ENCODE results near the gene BID. TPM values are rescaled to one million over a fixed set of nuclear protein-coding genes. Genes with fewer than 3 reads are reported as not detected.
A peak's percentile ranks its signal among the peaks of the same experiment; 100 is the strongest.

The BID gene
- total RNA-seq, 2 experiments from 2014 or later: 59.9 to 60.3 TPM

DNA sequence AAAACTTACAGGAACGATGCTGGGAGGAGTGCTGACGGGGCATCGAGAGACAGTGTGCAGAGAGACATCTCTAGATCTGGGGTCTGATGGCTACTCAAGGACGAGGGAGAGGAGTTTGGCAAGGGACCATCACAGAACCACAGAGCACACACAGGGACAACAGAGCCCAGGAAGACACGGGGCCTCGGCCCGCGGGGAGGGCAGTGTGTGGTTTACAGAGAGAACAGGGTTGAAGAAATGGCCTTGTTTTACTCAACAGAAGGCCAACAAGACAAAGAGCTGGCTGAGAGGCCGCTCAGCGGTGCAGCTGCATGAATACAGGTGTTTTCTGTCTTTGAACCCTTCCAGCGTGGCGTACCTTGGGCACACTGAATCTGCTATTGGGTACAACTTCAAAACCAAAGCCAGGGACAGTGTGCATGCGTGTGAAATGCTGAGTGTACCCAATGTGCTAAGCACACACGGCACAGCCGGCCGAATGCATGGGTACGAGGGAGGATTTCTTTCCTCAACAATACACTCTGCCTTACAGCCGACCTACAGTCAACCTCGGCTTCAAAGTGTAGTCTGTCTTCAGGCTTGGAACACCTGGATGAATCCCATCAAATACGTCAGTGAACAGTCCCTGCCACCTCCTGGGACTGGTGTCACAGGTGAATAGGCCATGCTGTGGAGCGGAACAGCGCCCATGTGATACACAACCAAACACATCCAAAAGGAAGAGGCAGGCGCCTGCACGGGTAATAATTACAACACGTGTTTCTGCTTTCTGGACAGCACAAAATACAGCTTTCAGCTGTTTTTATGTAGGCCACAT, 20.7 kb upstream of the BID start:
- Histone ChIP-seq H3K9me2 (ENCODE audit: insufficient read depth, low read length) (no peaks in the 10 kb centered on the region), H3K9me3 (ENCODE audit: low read length) (no peaks in the 10 kb centered on the region), H3K4me2 (ENCODE audit: low read length) (peak overlapping the region; percentile 88), H2AFZ (ENCODE audit: low read length) (no peak overlapping the region), H4K20me1 (ENCODE audit: insufficient read depth, low read length) (no peaks in the 10 kb centered on the region), H3K36me3 (ENCODE audit: insufficient read depth, low read length) (peaks cover 67% of the 10 kb centered on the region), H3K27ac (ENCODE audit: low read depth, low read length, poor library complexity, severe bottlenecking) (peak overlapping the region; percentile 96), H3K4me3 (ENCODE audit: low read depth, low read length, poor library complexity, severe bottlenecking) (peak overlapping the region; percentile 63), H3K79me2 (ENCODE audit: insufficient read depth, low read depth, low read length) (peaks cover 11% of the 10 kb centered on the region; the same call in 1 of the 2 replicates), H3K4me1 (ENCODE audit: insufficient read depth, low read length, poor library complexity, severe bottlenecking) (peaks cover 60% of the 10 kb centered on the region)
- intact Hi-C loops (cut with micrococcal nuclease; ENCODE audit: unreplicated experiment): loop anchor here (10.0 kb wide), 1 partner anchor 210 kb away; no protein-coding TSS in a partner anchor
- ChIA-PET POLR2A (interaction anchor here (1.1 kb wide), 2 partner anchors 17 to 20 kb away, joined by 4 to 5 read pairs; no protein-coding TSS in a partner anchor), CTCF (ENCODE audit: unreplicated experiment) (interaction anchor here (2.1 kb wide), 1 partner anchor 9 kb away, joined by 11 read pairs; no protein-coding TSS in a partner anchor)
- TF ChIP-seq, protein P1, sequence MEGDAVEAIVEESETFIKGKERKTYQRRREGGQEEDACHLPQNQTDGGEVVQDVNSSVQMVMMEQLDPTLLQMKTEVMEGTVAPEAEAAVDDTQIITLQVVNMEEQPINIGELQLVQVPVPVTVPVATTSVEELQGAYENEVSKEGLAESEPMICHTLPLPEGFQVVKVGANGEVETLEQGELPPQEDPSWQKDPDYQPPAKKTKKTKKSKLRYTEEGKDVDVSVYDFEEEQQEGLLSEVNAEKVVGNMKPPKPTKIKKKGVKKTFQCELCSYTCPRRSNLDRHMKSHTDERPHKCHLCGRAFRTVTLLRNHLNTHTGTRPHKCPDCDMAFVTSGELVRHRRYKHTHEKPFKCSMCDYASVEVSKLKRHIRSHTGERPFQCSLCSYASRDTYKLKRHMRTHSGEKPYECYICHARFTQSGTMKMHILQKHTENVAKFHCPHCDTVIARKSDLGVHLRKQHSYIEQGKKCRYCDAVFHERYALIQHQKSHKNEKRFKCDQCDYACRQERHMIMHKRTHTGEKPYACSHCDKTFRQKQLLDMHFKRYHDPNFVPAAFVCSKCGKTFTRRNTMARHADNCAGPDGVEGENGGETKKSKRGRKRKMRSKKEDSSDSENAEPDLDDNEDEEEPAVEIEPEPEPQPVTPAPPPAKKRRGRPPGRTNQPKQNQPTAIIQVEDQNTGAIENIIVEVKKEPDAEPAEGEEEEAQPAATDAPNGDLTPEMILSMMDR (conservative IDR thresholded peaks at IDR 0.05; ENCODE audit: low read length): no peak
- BruUV-seq (replicated peaks): TSS peak; percentile 43
- DNase-seq (ENCODE audit: low spot score): peak; percentile 53

DNA sequence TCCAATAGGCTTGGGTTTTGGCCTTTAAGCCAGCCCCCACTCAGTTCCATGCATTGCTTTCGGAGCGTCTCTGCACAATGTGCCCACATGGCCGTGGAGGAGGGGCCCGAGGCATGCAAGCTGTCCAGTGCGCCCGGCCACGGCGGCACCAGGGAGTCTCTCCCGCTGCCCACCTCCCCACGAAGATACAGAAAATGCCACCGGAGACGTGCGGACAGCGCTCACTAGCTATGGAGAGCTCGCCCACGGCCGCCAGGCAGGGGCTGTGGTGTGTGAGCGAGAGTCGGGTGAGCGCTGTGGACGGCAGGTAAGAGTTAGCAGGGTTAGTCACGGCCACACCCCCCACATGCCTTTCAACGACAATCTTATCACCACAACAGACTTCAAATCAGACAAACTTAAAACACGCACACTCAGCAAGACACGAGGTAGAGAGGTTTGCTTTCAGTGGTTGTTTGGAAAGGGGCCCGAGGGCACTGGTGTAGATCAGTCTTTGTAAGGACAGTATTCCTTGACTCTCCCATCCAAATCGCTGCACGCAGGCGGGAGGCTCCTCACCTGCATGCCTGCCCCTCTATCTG, 18.7 kb upstream of the BID start:
- no peak overlapping the region for H3K4me2 ChIP-seq (ENCODE audit: low read length)
- no peak overlapping the region for H2AFZ ChIP-seq (ENCODE audit: low read length)
- ChIA-PET CTCF (ENCODE audit: unreplicated experiment) (no interaction called here), POLR2A (no interaction called here)
- H4K20me1 ChIP-seq (ENCODE audit: insufficient read depth, low read length): no peaks in the 10 kb centered on the region
- no TSS peak for BruUV-seq (replicated peaks)
- no peak overlapping the region for H3K4me3 ChIP-seq (ENCODE audit: low read depth, low read length, poor library complexity, severe bottlenecking)
- H3K79me2 ChIP-seq (ENCODE audit: insufficient read depth, low read depth, low read length): peaks cover 10% of the 10 kb centered on the region; the same call in 1 of the 2 replicates
- intact Hi-C loops (cut with micrococcal nuclease; ENCODE audit: unreplicated experiment): loop anchor here (10.0 kb wide), 1 partner anchor 212 kb away; no protein-coding TSS in a partner anchor
- DNase-seq (ENCODE audit: low spot score): no peak
- peaks cover 40% of the 10 kb centered on the region for H3K4me1 ChIP-seq (ENCODE audit: insufficient read depth, low read length, poor library complexity, severe bottlenecking)
- no peak for TF ChIP-seq EZH2phosphoT487 (IDR thresholded peaks at IDR 0.05; ENCODE audit: borderline replicate concordance, low read depth, low read length)
- TF ChIP-seq, protein P1 (conservative IDR thresholded peaks at IDR 0.05; ENCODE audit: low read length): no peak
- H3K9me3 ChIP-seq (ENCODE audit: low read length): no peaks in the 10 kb centered on the region
- H3K9me2 ChIP-seq (ENCODE audit: insufficient read depth, low read length): no peaks in the 10 kb centered on the region
- H3K27ac ChIP-seq (ENCODE audit: low read depth, low read length, poor library complexity, severe bottlenecking): no peak overlapping the region
- peaks cover 79% of the 10 kb centered on the region for H3K36me3 ChIP-seq (ENCODE audit: insufficient read depth, low read length)

Data from OCI-LY7 (cell line).